Astrocyte of the cerebellum (primary cell): ENCODE measurements around the gene EPM2AIP1.

Experiments used
- DNase-seq: peaks from one replicate; pipeline ENCODE4 v3.0.0-alpha.2; 2011; ENCODE audit warnings: low read depth
- H3K4me3 ChIP-seq: 2 replicates; pipeline ENCODE4 v1.5.1; 2011; ENCODE audit warnings: mild to moderate bottlenecking, low read depth, low read length, moderate library complexity
- CTCF ChIP-seq: IDR thresholded peaks from 2 replicates; pipeline ENCODE4 v1.5.1; 2012; ENCODE audit warnings: low read length, low read depth, moderate library complexity, mild to moderate bottlenecking; ENCODE audit errors: missing control alignments
- in situ Hi-C: cut with HindIII; loops from 2 replicates; pipeline ENCODE4 v1.10.0; 2017; ENCODE audit warnings: low sequenced_read_pairs

Gene EPM2AIP1

GRCh38 chr3:36937492-36937891 is 55.4 kb downstream of the EPM2AIP1 start:
- TF ChIP-seq CTCF = no peak
- in situ Hi-C loops = no loop called here
- no peak overlapping the region for H3K4me3 ChIP-seq
- no peak for DNase-seq
